GM12864 (cell line): ENCODE measurements around the gene GTF3C5.
"Not testable (repeated sequence)": the region's sequence is repeated elsewhere in the genome, so short reads cannot be mapped to it uniquely, and the experiment has no call there.

Experiments
- DNase-seq: peaks from one replicate; pipeline ENCODE4 v3.0.0-alpha.2; 2011; ENCODE audit warnings: low read depth
- H3K4me3 ChIP-seq: 2 replicates; pipeline ENCODE4 v1.5.1; 2011; ENCODE audit warnings: mild to moderate bottlenecking, low read depth, low read length, control low read depth
- TF ChIP-seq, protein P1 (sequence below): IDR thresholded peaks from 2 replicates; pipeline ENCODE4 v1.5.1; 2011; ENCODE audit warnings: low read depth, mild to moderate bottlenecking, moderate library complexity, low read length, control low read depth, inconsistent platforms; ENCODE audit errors: missing control alignments

The GTF3C5 gene

DNA sequence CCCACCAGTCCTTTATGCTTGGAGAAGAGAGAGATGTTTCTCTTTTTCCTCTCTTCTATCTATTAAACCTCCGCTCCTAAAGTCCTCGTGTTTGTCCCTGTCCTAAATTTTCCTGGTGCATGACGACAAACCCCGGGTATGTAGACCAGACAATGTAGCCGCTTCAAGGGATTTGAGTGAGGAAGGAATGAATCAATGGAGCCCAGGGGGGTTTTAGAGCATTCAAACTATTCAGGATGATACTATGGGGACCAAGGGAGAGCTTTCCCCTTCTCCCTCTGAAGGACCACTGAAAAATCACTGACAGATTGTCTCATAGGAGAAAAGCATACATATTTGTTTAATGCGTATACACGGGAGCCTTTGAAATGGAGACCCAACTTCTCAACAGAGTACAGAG lies 49.4 kb downstream of the GTF3C5 start:
- TF ChIP-seq, protein P1, sequence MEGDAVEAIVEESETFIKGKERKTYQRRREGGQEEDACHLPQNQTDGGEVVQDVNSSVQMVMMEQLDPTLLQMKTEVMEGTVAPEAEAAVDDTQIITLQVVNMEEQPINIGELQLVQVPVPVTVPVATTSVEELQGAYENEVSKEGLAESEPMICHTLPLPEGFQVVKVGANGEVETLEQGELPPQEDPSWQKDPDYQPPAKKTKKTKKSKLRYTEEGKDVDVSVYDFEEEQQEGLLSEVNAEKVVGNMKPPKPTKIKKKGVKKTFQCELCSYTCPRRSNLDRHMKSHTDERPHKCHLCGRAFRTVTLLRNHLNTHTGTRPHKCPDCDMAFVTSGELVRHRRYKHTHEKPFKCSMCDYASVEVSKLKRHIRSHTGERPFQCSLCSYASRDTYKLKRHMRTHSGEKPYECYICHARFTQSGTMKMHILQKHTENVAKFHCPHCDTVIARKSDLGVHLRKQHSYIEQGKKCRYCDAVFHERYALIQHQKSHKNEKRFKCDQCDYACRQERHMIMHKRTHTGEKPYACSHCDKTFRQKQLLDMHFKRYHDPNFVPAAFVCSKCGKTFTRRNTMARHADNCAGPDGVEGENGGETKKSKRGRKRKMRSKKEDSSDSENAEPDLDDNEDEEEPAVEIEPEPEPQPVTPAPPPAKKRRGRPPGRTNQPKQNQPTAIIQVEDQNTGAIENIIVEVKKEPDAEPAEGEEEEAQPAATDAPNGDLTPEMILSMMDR = no peak
- no peak for DNase-seq
- no peak overlapping the region for H3K4me3 ChIP-seq

DNA sequence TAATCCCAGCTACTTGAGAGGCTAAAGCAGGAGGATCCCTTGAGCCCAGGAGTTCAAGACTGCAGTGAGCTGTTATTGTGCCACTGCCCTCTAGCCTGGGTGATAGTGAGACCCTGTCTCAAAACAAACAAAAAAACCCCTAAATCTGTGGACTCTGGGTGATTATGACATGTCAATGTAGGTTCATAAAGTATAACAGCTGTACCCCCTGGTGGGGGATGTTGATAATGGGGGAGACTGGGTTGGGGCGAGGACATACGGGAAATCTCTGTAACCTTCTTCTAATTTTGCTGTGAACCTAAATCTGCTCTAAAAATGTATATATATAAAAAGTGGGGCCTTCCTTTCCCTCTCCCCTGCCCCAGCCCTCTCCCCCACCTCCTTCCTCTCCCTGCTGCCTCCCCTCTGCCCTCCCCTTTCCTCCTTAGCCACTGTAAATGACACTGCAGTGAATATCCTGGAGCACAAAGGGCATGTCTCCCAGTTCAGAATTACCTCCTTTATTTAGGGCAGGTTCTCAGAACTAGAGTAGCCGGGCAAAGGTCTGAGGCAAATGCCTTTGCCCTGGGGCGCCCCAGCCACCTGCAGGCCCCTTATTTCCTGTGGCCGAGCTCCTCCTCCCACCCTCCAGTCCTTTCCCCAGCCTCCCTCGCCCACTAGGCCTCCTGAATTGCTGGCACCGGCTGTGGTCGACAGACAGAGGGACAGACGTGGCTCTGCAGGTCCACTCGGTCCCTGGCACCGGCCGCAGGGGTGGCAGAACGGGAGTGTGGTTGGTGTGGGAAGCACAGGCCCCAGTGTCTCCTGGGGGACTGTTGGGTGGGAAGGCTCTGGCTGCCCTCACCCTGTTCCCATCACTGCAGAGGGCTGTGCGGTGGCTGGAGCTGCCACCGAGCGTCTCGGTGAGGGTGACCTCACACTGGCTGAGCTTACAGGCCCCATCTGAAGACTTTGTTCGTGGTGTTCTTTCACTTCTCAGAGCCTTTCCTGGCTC lies 50.3 kb downstream of the GTF3C5 start:
- not testable (repeated sequence) for DNase-seq

DNA sequence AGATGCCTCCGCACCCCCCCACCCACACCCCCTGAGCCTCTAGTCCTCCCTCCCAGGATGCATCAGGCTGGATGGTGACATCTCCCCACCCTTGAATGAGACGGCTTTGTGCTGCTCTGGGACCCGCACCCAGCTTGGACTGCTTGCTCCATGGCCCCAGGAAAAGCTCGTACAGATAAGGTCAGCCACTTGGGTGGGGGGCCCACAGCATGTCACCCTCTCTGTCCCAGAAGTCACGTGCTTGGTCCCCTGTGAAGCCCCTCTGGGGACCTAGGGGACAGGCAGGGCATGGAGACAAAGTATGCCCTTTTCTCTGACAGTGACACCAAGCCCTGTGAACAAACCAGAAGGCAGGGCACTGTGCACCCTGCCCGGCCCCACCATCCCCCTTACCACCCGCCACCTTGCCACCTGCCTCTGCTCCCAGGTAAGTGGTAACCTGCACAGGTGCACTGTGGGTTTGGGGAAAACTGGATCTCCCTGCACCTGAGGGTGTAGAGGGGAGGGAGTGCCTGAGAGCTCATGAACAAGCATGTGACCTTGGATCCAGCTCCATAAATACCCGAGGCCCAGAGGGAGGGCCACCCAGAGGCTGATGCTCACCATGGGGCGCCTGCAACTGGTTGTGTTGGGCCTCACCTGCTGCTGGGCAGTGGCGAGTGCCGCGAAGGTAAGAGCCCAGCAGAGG lies 51.3 kb downstream of the GTF3C5 start:
- H3K4me3 ChIP-seq, DNase-seq: not testable (repeated sequence)

More for the DNA sequence above, 50.3 kb downstream of the GTF3C5 start:
- not testable (repeated sequence) for H3K4me3 ChIP-seq

DNA sequence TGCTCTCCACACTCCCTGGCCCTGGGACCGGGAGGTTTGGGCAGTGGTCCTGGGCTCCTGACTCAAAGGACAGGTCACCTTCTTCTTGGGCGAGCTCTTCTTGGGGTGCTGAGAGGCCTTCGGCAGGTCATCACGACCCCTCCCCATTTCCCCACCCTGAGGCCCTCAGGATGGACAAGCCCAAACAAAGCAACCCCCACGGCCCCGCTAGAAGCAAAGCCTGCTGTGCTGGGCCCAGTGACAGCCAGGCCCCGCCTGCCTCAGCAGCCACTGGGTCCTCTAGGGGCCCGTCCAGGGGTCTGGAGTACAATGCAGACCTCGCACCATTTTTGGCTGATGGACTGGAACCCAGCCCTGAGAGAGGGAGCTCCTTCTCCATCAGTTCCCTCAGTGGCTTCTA lies 52.9 kb downstream of the GTF3C5 start:
- not testable (repeated sequence) for DNase-seq, H3K4me3 ChIP-seq

DNA sequence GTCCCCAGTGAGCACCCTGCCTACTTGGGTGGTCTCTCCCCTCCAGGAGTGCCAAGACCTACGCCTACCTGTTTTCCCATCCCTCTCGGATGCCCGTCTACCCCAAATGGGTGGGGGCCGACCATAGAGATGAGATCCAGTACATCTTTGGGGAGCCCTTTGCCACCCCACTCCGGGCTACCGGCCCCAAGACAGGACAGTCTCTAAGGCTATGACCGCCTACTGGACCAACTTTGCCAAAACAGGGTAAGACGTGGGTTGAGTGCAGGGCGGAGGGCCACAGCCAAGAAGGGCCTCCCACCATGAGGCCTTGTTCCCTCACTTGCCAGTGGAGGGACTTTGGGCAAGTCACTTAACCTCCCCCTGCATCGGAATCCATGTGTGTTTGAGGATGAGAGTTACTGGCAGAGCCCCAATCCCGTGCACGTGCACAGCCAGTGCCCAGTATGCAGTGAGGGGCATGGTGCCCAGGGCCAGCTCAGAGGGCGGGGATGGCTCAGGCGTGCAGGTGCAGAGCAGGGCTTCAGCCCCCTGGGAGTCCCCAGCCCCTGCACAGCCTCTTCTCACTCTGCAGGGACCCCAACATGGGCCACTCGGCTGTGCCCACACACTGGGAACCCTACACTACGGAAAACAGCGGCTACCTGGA lies 55.5 kb downstream of the GTF3C5 start:
- not testable (repeated sequence) for DNase-seq, H3K4me3 ChIP-seq

DNA sequence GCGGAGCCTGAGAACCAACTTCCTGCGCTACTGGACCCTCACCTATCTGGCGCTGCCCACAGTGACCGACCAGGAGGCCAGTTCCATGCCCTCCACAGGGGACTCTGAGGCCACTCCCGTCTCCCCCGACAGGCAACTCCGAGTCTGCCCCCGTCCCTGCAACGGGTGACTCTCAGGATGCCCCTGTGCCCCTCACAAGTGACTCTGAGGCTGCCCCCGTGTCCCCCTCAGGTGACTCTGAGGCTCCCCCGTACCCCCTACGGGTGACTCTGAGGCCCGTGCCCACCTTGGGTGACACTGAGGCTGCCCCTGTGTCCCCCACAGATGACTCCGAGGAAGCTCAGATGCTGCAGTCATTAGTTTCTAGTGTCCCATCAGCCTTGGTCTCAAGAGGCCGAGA lies 56.1 kb downstream of the GTF3C5 start:
- no peak for DNase-seq
- H3K4me3 ChIP-seq = no peak overlapping the region
- TF ChIP-seq, protein P1 = no peak

DNA sequence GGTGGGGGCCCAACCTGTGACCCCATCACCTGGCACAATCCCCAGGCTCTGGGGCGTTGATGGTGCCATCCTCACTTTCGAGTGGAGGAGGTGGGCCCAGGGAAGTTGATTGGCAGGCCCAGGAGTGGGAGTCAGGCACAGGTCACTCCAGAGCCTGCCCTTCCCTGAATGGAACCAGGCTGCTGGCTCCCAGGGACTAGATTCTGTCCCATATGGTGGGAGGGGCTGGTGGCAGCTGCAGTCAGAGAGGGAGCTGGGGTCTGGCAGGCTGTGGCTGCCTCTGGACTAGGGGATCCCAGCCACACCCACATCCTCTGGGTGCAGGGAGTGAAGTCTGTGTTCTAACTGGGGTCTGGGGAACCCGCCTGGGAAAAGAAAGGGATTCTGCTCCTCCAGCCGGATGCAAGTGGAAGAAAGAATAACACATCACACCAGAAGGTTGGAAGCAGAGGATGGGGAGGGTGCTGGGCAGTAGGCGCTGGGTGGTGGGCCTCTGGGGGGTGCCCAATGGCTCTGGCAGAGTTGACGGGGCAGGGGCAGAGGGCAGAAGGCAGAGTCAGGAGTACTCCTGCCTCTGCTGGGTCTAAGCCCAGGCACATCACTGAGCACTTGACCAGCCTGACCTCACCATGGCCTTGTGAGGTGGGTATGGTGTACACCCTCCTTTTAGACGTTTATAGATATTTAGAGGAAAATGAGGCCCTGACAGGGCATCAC lies 56.8 kb downstream of the GTF3C5 start:
- DNase-seq = no peak
- no peak overlapping the region for H3K4me3 ChIP-seq
- TF ChIP-seq, protein P1 = no peak

DNA sequence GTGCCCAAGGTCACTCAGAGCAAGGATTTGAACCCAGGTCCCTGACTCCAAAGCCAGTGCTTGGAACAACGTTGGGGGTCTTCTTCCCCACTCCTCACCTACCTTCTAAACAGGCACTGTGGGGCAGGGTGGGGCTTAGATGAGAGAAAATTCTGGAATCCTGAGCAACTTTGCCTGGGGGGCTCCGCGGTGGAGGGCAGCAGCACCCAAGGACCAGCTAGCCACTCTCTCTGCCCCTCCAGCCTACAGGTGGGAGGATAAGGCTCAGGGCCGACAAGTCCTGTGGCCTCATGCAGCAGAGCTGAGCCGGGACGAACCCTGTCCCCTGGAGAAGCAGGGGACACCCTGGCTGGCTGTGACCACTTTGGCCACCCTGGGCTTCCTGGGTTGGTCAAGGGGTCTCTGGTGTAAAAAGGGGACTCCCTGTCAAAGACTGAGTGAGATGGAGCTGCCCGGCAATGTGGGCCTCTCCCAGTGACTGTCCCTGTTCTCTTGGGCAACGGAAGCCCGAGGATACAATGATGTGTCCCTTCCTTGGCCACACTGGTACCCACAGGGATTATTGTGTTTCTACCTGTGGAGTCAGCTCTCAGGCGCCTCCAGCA lies 57.5 kb downstream of the GTF3C5 start:
- H3K4me3 ChIP-seq = no peak overlapping the region
- no peak for DNase-seq
- TF ChIP-seq, protein P1 = no peak
